ENCODE results near the gene TUBB2A. TPM values are rescaled to one million over a fixed set of nuclear protein-coding genes. Genes with fewer than 3 reads are reported as not detected.

The TUBB2A gene
- total RNA-seq, 1 donor from 2014 or later: 73.6 TPM

GRCh38 chr6:3119040-3119723 is 38.2 kb downstream of the TUBB2A start:
- H3K9me3 Mint-ChIP-seq (ENCODE audit: unreplicated experiment): no peaks in the 10 kb centered on the region
- H3K27ac Mint-ChIP-seq (ENCODE audit: unreplicated experiment): no peak overlapping the region
- TF ChIP-seq, protein P1, sequence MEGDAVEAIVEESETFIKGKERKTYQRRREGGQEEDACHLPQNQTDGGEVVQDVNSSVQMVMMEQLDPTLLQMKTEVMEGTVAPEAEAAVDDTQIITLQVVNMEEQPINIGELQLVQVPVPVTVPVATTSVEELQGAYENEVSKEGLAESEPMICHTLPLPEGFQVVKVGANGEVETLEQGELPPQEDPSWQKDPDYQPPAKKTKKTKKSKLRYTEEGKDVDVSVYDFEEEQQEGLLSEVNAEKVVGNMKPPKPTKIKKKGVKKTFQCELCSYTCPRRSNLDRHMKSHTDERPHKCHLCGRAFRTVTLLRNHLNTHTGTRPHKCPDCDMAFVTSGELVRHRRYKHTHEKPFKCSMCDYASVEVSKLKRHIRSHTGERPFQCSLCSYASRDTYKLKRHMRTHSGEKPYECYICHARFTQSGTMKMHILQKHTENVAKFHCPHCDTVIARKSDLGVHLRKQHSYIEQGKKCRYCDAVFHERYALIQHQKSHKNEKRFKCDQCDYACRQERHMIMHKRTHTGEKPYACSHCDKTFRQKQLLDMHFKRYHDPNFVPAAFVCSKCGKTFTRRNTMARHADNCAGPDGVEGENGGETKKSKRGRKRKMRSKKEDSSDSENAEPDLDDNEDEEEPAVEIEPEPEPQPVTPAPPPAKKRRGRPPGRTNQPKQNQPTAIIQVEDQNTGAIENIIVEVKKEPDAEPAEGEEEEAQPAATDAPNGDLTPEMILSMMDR (IDR thresholded peaks at IDR 0.05; ENCODE audit: unreplicated experiment): no peak
- DNase-seq (ENCODE audit: low spot score): no peak
- H3K27me3 Mint-ChIP-seq (ENCODE audit: unreplicated experiment): no peaks in the 10 kb centered on the region
- H3K36me3 Mint-ChIP-seq (ENCODE audit: low read depth, unreplicated experiment): peaks cover 8% of the 10 kb centered on the region
- peaks cover 10% of the 10 kb centered on the region for H3K4me1 Mint-ChIP-seq (ENCODE audit: unreplicated experiment)
- H3K4me3 Mint-ChIP-seq (ENCODE audit: unreplicated experiment): peak overlapping the region; percentile 88

- TF ChIP-seq, protein P1 (IDR thresholded peaks at IDR 0.05; ENCODE audit: unreplicated experiment): no peak
- peak within 1 kb of the TSS; percentile 3 for H3K27ac Mint-ChIP-seq (ENCODE audit: unreplicated experiment)
These were observed 38.8 kb downstream of the TUBB2A start, which contains the start of gene BPHL for GRCh38 chr6:3118353-3119039. Gene BPHL, plus strand, starts transcription at chr6:3118711. Its CDS starts 30 bp downstream, at chr6:3118741.

GRCh38 chr6:3117912-3118352 is 39.4 kb downstream of the TUBB2A start:
- H3K36me3 Mint-ChIP-seq (ENCODE audit: low read depth, unreplicated experiment): peaks cover 8% of the 10 kb centered on the region
- H3K4me1 Mint-ChIP-seq (ENCODE audit: unreplicated experiment): peaks cover 13% of the 10 kb centered on the region
- peak overlapping the region; percentile 88 for H3K4me3 Mint-ChIP-seq (ENCODE audit: unreplicated experiment)
- no peak for DNase-seq (ENCODE audit: low spot score)
- H3K9me3 Mint-ChIP-seq (ENCODE audit: unreplicated experiment): no peaks in the 10 kb centered on the region
- no peaks in the 10 kb centered on the region for H3K27me3 Mint-ChIP-seq (ENCODE audit: unreplicated experiment)
- TF ChIP-seq, protein P1 (IDR thresholded peaks at IDR 0.05; ENCODE audit: unreplicated experiment): no peak
- H3K27ac Mint-ChIP-seq (ENCODE audit: unreplicated experiment): no peak overlapping the region

More at GRCh38 chr6:3118353-3119039, 38.8 kb downstream of the TUBB2A start, which contains the start of gene BPHL:
- H3K9me3 Mint-ChIP-seq (ENCODE audit: unreplicated experiment): no peaks in the 10 kb centered on the region
- no peaks in the 10 kb centered on the region for H3K27me3 Mint-ChIP-seq (ENCODE audit: unreplicated experiment)
- H3K36me3 Mint-ChIP-seq (ENCODE audit: low read depth, unreplicated experiment): peaks cover 8% of the 10 kb centered on the region
- peaks cover 11% of the 10 kb centered on the region for H3K4me1 Mint-ChIP-seq (ENCODE audit: unreplicated experiment)
- peak within 1 kb of the TSS; percentile 88 for H3K4me3 Mint-ChIP-seq (ENCODE audit: unreplicated experiment)
- DNase-seq (ENCODE audit: low spot score): peak; percentile 99

GRCh38 chr6:3114377-3114776 is 43.0 kb downstream of the TUBB2A start:
- H3K27me3 Mint-ChIP-seq (ENCODE audit: unreplicated experiment): no peaks in the 10 kb centered on the region
- H3K27ac Mint-ChIP-seq (ENCODE audit: unreplicated experiment): no peak overlapping the region
- no peak for DNase-seq (ENCODE audit: low spot score)
- H3K36me3 Mint-ChIP-seq (ENCODE audit: low read depth, unreplicated experiment): peaks cover 20% of the 10 kb centered on the region
- H3K4me1 Mint-ChIP-seq (ENCODE audit: unreplicated experiment): peaks cover 11% of the 10 kb centered on the region
- H3K4me3 Mint-ChIP-seq (ENCODE audit: unreplicated experiment): no peak overlapping the region
- TF ChIP-seq, protein P1 (IDR thresholded peaks at IDR 0.05; ENCODE audit: unreplicated experiment): no peak
- H3K9me3 Mint-ChIP-seq (ENCODE audit: unreplicated experiment): no peaks in the 10 kb centered on the region

DNA sequence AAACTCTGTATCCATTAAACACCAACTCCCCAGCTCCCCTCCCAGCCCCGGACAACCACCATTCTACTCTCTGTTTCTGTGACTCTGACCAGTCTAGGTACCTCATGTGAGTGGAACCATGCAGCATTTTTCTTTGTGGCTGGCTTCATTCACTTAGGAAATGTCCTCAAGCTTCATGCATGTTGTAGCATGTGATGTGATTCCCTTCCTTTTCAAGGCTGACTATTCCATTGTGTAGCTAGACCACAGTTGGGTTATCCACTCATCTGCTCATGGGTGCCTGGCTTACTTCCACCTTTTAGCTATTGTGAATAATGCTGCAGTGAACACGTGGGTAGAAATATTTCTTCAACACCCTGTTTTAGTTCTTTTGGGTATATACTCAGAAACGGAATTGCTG is 47.6 kb downstream of the TUBB2A start:
- Mint-ChIP-seq H3K4me3 (ENCODE audit: unreplicated experiment) (peak overlapping the region; percentile 42), H3K9me3 (ENCODE audit: unreplicated experiment) (no peaks in the 10 kb centered on the region), H3K4me1 (ENCODE audit: unreplicated experiment) (peaks cover 3% of the 10 kb centered on the region), H3K27me3 (ENCODE audit: unreplicated experiment) (peaks cover 5% of the 10 kb centered on the region), H3K36me3 (ENCODE audit: low read depth, unreplicated experiment) (peaks cover 42% of the 10 kb centered on the region), H3K27ac (ENCODE audit: unreplicated experiment) (no peak overlapping the region)
- no peak for DNase-seq (ENCODE audit: low spot score)
- TF ChIP-seq, protein P1 (IDR thresholded peaks at IDR 0.05; ENCODE audit: unreplicated experiment): no peak

Data from endothelial cell (in vitro differentiated cells).